Colonic mucosa (tissue), 4 donors: Measurements from ENCODE around the gene HOXA10. TPM values are rescaled to one million over a fixed set of nuclear protein-coding genes. Genes with fewer than 3 reads are reported as not detected.

ENCODE experiments used
- DNase-seq: peaks from one replicate; pipeline ENCODE4 v3.0.0-alpha.2; 2020
- H3K27ac ChIP-seq: fragments of 200-600 bp; one replicate; pipeline ENCODE4 v1.8.0; 2021
- H3K27me3 ChIP-seq: fragments of 200-600 bp; one replicate; pipeline ENCODE4 v1.8.0; 2021
- H3K36me3 ChIP-seq: fragments of 200-600 bp; one replicate; pipeline ENCODE4 v1.8.0; 2021
- H3K4me1 ChIP-seq: fragments of 200-600 bp; one replicate; pipeline ENCODE4 v1.8.0; 2021; ENCODE audit warnings: mild to moderate bottlenecking
- H3K4me3 ChIP-seq: fragments of 200-600 bp; one replicate; pipeline ENCODE4 v1.8.0; 2021
- H3K9ac ChIP-seq, 2 donors: one replicate each; pipeline ENCODE4 v1.7.0; 2013; ENCODE audit warnings: control low read depth in 2 of 2, low read depth in 2 of 2, low read length in 2 of 2
- H3K9me3 ChIP-seq: fragments of 200-600 bp; one replicate; pipeline ENCODE4 v1.8.0; 2021
- intact Hi-C: fragments of 100-400 bp; cut with DNase I; formaldehyde crosslinking; loops from one replicate; pipeline ENCODE4 v1.14.1; 2022
- total RNA-seq, 2 donors: library from RNA; stranded (reverse); fragmentation: NEBNext Ultra II Directional in 1 of 2; extraction: Animal tissue kit (Norgen Biotek cat#: 25700) in 1 of 2; gene quantifications; one replicate each; pipeline ENCODE4 v1.2.1, GENCODE V29; 2021
- TF ChIP-seq, protein P1 (sequence below): fragments of 200-600 bp; IDR thresholded peaks from one replicate; pipeline ENCODE4 v1.8.0; 2022; ENCODE audit warnings: antibody characterized with exemption, mild to moderate bottlenecking
- donor health status: healthy.
- donor health status: DM: no; HTN: no; CAD: no.
- donor health status: DM: no; HTN: no; CAD: no.

The HOXA10 gene
- total RNA-seq, 2 donors from 2014 or later = 25.4 to 26.0 TPM

DNA sequence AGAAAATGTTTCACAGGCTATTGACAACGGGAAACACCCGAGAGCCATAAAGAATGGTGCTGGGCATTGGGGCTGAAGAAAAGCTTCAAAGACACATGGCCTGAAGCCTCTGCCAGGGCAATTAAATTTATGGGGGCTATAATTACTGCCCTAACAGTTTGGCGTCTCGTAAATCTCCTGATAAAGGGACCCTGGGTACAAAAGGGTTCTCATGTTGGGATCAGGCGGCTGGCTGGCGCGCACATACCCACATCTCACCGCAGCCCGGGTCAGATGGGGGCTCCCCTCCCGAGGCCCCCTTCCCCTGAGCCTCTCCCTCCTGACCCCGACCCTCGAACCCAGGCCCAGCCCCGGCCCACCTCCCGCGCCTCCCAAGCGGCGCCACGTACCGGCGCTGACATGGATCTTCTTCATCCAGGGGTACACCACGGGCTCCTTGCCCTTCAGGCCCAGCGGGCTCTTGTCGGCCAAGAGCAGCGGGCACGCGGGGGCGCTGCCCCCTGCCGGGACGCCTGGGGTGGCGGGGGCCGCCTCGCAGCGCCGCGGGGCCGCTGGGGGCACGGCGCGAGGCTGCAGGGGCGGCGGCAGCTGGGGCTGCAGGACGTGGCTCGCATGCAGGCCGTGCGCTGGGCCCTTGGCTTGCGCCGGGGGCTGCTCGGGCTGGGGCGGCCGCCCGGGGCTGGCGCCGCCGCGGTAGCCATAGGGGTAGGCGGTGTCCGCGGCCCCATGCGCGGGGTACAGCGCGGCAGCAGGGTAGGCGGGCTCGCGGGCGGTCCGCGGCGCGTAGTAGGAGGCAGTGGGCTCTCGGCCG is 44.2 kb downstream of the HOXA10 start:
- H3K9ac ChIP-seq = peak overlapping the region; percentile 76 to 93
- no peaks in the 10 kb centered on the region for H3K27me3 ChIP-seq
- peaks cover 4% of the 10 kb centered on the region for H3K4me1 ChIP-seq

DNA sequence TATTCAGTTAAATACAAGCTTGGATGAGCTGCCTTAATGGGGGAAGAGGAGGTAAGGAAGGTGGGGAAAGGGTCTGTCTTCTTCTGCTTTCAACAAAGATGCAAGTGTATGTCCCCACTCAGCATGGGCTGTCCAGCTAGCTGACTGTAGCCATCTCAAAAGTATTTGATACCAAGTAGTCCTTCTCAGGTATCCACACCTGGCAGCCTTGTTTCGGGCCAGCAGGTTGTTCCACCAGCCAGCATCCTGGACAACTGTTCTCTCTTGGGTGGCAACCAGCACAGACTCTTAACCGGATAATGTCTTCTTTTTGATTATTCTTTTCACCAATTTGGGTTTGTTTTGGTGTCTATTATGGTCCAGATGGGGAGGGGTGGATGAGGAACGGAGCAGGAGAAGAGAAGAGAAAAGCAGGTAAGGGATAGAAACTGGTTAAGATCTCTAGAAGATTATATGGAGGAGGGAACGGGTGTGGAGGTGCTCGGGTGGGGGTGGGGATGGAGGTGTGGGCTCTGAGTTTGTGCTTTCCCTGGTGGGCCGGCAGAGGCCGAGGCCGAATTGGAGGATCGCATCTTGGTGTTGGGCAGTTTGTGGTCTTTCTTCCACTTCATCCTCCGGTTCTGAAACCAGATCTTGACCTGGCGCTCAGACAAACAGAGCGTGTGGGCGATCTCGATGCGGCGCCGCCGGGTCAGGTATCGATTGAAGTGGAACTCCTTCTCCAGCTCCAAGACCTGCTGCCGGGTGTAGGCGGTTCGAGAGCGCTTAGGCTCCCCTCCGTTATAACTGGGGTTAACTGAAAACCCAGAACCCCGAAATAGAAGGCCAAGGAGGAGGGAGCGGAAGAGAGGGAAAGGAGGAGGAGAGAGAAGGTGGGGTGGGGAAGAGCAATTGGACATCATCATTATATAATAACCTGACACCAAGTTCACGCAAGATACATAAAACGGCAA is 45.1 kb downstream of the HOXA10 start:
- no peaks in the 10 kb centered on the region for H3K4me1 ChIP-seq

More for the DNA sequence above, 44.2 kb downstream of the HOXA10 start:
- intact Hi-C loops = no loop called here
- peak; percentile 75 for DNase-seq
- Histone ChIP-seq H3K9me3 (no peaks in the 10 kb centered on the region), H3K27ac (peak overlapping the region; percentile 81), H3K4me3 (peak overlapping the region; percentile 60), H3K36me3 (no peaks in the 10 kb centered on the region)
- TF ChIP-seq, protein P1, sequence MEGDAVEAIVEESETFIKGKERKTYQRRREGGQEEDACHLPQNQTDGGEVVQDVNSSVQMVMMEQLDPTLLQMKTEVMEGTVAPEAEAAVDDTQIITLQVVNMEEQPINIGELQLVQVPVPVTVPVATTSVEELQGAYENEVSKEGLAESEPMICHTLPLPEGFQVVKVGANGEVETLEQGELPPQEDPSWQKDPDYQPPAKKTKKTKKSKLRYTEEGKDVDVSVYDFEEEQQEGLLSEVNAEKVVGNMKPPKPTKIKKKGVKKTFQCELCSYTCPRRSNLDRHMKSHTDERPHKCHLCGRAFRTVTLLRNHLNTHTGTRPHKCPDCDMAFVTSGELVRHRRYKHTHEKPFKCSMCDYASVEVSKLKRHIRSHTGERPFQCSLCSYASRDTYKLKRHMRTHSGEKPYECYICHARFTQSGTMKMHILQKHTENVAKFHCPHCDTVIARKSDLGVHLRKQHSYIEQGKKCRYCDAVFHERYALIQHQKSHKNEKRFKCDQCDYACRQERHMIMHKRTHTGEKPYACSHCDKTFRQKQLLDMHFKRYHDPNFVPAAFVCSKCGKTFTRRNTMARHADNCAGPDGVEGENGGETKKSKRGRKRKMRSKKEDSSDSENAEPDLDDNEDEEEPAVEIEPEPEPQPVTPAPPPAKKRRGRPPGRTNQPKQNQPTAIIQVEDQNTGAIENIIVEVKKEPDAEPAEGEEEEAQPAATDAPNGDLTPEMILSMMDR = no peak

DNA sequence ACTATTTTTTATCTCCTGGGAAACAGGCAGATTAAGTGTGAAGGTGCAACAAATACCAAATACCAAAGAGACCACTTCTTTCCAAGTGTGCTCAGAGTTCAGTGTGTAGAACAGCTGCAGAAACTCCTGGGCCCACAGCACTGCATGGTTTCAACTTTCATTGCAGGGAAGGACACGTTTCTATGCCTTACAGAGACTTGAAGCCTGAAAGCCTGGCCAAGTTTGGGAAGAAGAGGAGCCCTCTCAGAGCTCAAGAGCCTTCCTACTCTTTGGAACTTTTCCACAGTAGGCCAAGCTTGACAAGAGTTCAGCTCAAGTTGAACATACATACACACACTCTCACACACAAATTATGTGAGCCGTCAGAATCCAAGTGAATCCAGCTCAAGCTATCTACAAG is 46.1 kb downstream of the HOXA10 start:
- TF ChIP-seq, protein P1 = no peak
- peak; percentile 26 for DNase-seq
- no peaks in the 10 kb centered on the region for H3K27me3 ChIP-seq
- no peaks in the 10 kb centered on the region for H3K9me3 ChIP-seq
- no peaks in the 10 kb centered on the region for H3K36me3 ChIP-seq
- no peak overlapping the region for H3K4me3 ChIP-seq
- no peaks in the 10 kb centered on the region for H3K4me1 ChIP-seq
- peak overlapping the region in 1 of 2 donors; percentile 36 for H3K9ac ChIP-seq
- H3K27ac ChIP-seq = no peak overlapping the region
- intact Hi-C loops = no loop called here

More for the DNA sequence above, 45.1 kb downstream of the HOXA10 start:
- intact Hi-C loops = no loop called here
- peak; percentile 47 for DNase-seq
- Histone ChIP-seq H3K9me3 (no peaks in the 10 kb centered on the region), H3K9ac (peak overlapping the region; percentile 68 to 76), H3K27ac (peak overlapping the region; percentile 81), H3K4me3 (peak overlapping the region; percentile 60), H3K36me3 (no peaks in the 10 kb centered on the region), H3K27me3 (no peaks in the 10 kb centered on the region)
- TF ChIP-seq, protein P1 = no peak

DNA sequence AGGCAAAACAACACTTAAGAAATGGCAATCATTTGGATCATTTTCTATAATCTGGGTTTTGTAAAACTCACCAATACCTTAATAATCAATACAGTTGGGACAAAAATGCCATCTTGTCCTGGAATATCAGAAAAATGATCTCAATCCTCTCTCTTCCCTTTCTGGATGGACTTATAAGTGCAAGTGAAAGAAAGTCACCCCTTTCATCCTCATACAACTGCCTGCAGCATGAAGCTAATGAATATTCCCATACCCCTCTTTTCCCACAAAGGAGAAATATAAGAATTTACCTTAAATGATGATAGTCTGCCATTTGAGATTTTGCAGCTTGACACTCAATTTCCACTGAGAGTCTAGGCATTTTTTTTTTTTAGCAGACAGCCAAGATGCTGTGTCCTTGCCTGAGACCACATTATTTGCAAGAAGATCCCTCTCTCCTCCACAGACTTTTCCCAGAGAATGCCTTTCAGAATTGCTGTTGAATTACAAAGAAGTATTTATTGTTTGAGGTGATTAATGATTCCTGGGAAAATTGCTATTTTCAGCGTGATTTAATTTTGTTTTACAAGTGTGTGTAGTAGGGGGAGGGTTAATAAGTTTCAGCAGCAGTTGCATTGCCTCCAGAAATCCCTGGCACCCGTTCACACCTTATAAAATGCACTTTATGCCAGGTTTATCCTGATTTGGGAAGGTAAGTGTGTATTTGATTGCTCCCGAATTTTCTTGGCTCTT is 47.4 kb downstream of the HOXA10 start:
- Histone ChIP-seq H3K4me3 (no peak overlapping the region), H3K9me3 (no peaks in the 10 kb centered on the region), H3K36me3 (no peaks in the 10 kb centered on the region), H3K4me1 (no peaks in the 10 kb centered on the region), H3K27ac (no peak overlapping the region), H3K27me3 (no peaks in the 10 kb centered on the region), H3K9ac (peak overlapping the region in 1 of 2 donors; percentile 44)
- TF ChIP-seq, protein P1 = no peak
- peak; percentile 18 for DNase-seq
- intact Hi-C loops = no loop called here

DNA sequence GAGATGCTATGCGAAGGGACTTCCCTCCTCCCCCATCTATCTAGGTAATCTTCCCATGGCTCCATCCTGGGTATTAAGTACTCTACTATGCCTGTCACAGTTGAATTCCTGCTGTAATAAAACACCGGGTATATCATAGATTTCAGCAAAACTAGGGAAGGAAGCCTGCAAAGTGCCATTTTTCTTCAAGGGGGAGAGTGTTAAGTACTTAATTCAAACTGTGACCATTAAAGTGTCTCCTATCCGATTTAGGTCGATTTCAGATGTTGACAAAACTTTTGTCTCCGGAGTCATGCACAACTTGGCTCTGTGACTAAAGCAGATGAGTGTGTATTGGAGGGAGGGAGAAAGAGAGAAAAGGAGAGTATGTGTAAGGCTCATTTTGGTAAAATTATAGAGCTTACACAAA is 48.1 kb downstream of the HOXA10 start:
- H3K4me3 ChIP-seq = no peak overlapping the region
- no peak overlapping the region for H3K27ac ChIP-seq
- no peaks in the 10 kb centered on the region for H3K36me3 ChIP-seq
- H3K9ac ChIP-seq = peak overlapping the region in 1 of 2 donors; percentile 87
- H3K4me1 ChIP-seq = peaks cover 3% of the 10 kb centered on the region
- H3K27me3 ChIP-seq = no peaks in the 10 kb centered on the region
- intact Hi-C loops = no loop called here
- no peak for DNase-seq
- no peaks in the 10 kb centered on the region for H3K9me3 ChIP-seq
- TF ChIP-seq, protein P1 = no peak
